Colonic mucosa (tissue), 4 donors: Measurements from ENCODE around the gene TMEM88. TPM values are rescaled to one million over a fixed set of nuclear protein-coding genes. Genes with fewer than 3 reads are reported as not detected.

Experiments used
- DNase-seq: peaks from one replicate; pipeline ENCODE4 v3.0.0-alpha.2; 2020
- H3K27ac ChIP-seq: fragments of 200-600 bp; one replicate; pipeline ENCODE4 v1.8.0; 2021
- H3K27me3 ChIP-seq: fragments of 200-600 bp; one replicate; pipeline ENCODE4 v1.8.0; 2021
- H3K36me3 ChIP-seq: fragments of 200-600 bp; one replicate; pipeline ENCODE4 v1.8.0; 2021
- H3K4me1 ChIP-seq: fragments of 200-600 bp; one replicate; pipeline ENCODE4 v1.8.0; 2021; ENCODE audit warnings: mild to moderate bottlenecking
- H3K4me3 ChIP-seq: fragments of 200-600 bp; one replicate; pipeline ENCODE4 v1.8.0; 2021
- H3K9ac ChIP-seq, 2 donors: one replicate each; pipeline ENCODE4 v1.7.0; 2013; ENCODE audit warnings: control low read depth in 2 of 2, low read depth in 2 of 2, low read length in 2 of 2
- H3K9me3 ChIP-seq: fragments of 200-600 bp; one replicate; pipeline ENCODE4 v1.8.0; 2021
- CTCF ChIP-seq: fragments of 200-600 bp; IDR thresholded peaks from one replicate; pipeline ENCODE4 v1.8.0; 2022; ENCODE audit warnings: antibody characterized with exemption, mild to moderate bottlenecking
- intact Hi-C: fragments of 100-400 bp; cut with DNase I; formaldehyde crosslinking; loops from one replicate; pipeline ENCODE4 v1.14.1; 2022
- total RNA-seq, 2 donors: library from RNA; stranded (reverse); fragmentation: NEBNext Ultra II Directional in 1 of 2; extraction: Animal tissue kit (Norgen Biotek cat#: 25700) in 1 of 2; gene quantifications; one replicate each; pipeline ENCODE4 v1.2.1, GENCODE V29; 2021
- donor health status: healthy.
- donor health status: DM: no; HTN: no; CAD: no.
- donor health status: DM: no; HTN: no; CAD: no.

Gene TMEM88
- total RNA-seq, 2 donors from 2014 or later = 2.5 to 2.7 TPM

GRCh38 chr17:7887482-7888183 is 32.8 kb downstream of the TMEM88 start:
- Histone ChIP-seq H3K9ac (peak overlapping the region; percentile 65 to 97), H3K27me3 (no peaks in the 10 kb centered on the region), H3K27ac (peak overlapping the region; percentile 99), H3K36me3 (peaks cover 7% of the 10 kb centered on the region), H3K4me3 (peak overlapping the region; percentile 86), H3K4me1 (peaks cover 23% of the 10 kb centered on the region), H3K9me3 (no peaks in the 10 kb centered on the region)
- intact Hi-C loops = no loop called here
- TF ChIP-seq CTCF = no peak
- peak; percentile 95 for DNase-seq

- intact Hi-C loops = no loop called here
- H3K4me3 ChIP-seq = peak within 1 kb of the TSS; percentile 86
- H3K9ac ChIP-seq = peak within 1 kb of the TSS; percentile 65 to 97
- H3K27ac ChIP-seq = peak within 1 kb of the TSS; percentile 99
- H3K9me3 ChIP-seq = no peaks in the 10 kb centered on the region
- H3K36me3 ChIP-seq = peaks cover 12% of the 10 kb centered on the region
- peaks cover 23% of the 10 kb centered on the region for H3K4me1 ChIP-seq
- TF ChIP-seq CTCF = no peak
- DNase-seq = peak; percentile 65
- no peaks in the 10 kb centered on the region for H3K27me3 ChIP-seq
Observed at GRCh38 chr17:7888184-7888920, 33.5 kb downstream of the TMEM88 start, which contains the start of gene CHD3. Gene CHD3, plus strand, starts transcription at chr17:7888789. Its CDS starts 212 bp downstream, at chr17:7889001.

GRCh38 chr17:7889166-7889955 is 34.5 kb downstream of the TMEM88 start:
- Histone ChIP-seq H3K27ac (peak overlapping the region; percentile 99), H3K27me3 (no peaks in the 10 kb centered on the region), H3K4me3 (no peak overlapping the region), H3K36me3 (peaks cover 17% of the 10 kb centered on the region), H3K9ac (peak overlapping the region; percentile 24 to 97), H3K4me1 (peaks cover 23% of the 10 kb centered on the region), H3K9me3 (no peaks in the 10 kb centered on the region)
- peak; percentile 98 for DNase-seq
- TF ChIP-seq CTCF = peak; percentile 49
- intact Hi-C loops = no loop called here

GRCh38 chr17:7893187-7893880 is 38.5 kb downstream of the TMEM88 start:
- no peak for DNase-seq
- Histone ChIP-seq H3K9me3 (no peaks in the 10 kb centered on the region), H3K9ac (no peak overlapping the region), H3K4me3 (no peak overlapping the region), H3K27me3 (no peaks in the 10 kb centered on the region), H3K27ac (no peak overlapping the region), H3K4me1 (peaks cover 12% of the 10 kb centered on the region), H3K36me3 (peaks cover 17% of the 10 kb centered on the region)
- intact Hi-C loops = no loop called here
- TF ChIP-seq CTCF = no peak

- Histone ChIP-seq H3K4me1 (peaks cover 7% of the 10 kb centered on the region), H3K9me3 (no peaks in the 10 kb centered on the region), H3K27me3 (no peaks in the 10 kb centered on the region), H3K27ac (no peak overlapping the region), H3K4me3 (no peak overlapping the region), H3K36me3 (peaks cover 17% of the 10 kb centered on the region), H3K9ac (no peak overlapping the region)
- intact Hi-C loops = loop anchor here (2.0 kb wide), 1 partner anchor 63 kb away; no protein-coding TSS in a partner anchor
- no peak for DNase-seq
- TF ChIP-seq CTCF = no peak
Observed at GRCh38 chr17:7894226-7894625, 39.4 kb downstream of the TMEM88 start.
